HCT116 (cell line): ENCODE measurements around the gene RHOB. TPM values are rescaled to one million over a fixed set of nuclear protein-coding genes. Genes with fewer than 3 reads are reported as not detected.

Source experiments
- ATAC-seq: fragments of 200-7000 bp; cut with Tn5 transposase; 2 replicates; pipeline ENCODE4 v1.9.1; 2020; ENCODE audit warnings: mild to moderate bottlenecking, moderate library complexity
- BruUV-seq: library from RNA; stranded (reverse); fragments of 400-500 nt; replicated peaks from 2 replicates; lab custom pipeline; 2021; lab: Mats Ljungman, UMichigan
- CTCF ChIA-PET: fragments of 300-600 bp; sonication (Branson Sonifier 250); formaldehyde crosslinking; loops from one replicate; lab custom pipeline; 2021; ENCODE audit warnings: antibody characterized with exemption; lab: Charles Lee
- POLR2A ChIA-PET: fragments of 300-600, 350-600 bp; sonication (Branson Sonifier 250); formaldehyde crosslinking; loops from one replicate; lab custom pipeline; 2021; ENCODE audit warnings: antibody characterized with exemption; lab: Charles Lee
- RAD21 ChIA-PET, 2 experiments: fragments of 300-600 bp; sonication (Branson Sonifier 250); formaldehyde crosslinking; loops; one replicate each; lab custom pipeline; 2023; ENCODE audit warnings: low total read pairs in 2 of 2; ENCODE audit not compliant: uncharacterized antibody in 2 of 2, unreplicated experiment in 2 of 2, low non-redundant PET in 1 of 2; lab: Charles Lee
- DNase-seq: peaks from one replicate; pipeline ENCODE4 v3.0.0-alpha.2; 2010; ENCODE audit warnings: low read depth, low spot score
- H2AFZ ChIP-seq: fragments of 200-600 bp; shearing (Covaris generic), sonication (generic); 2 replicates; pipeline ENCODE4 v1.6.1; 2017; ENCODE audit warnings: low read depth, mixed run types, mixed read lengths, antibody characterized with exemption, low read length; ENCODE audit not compliant: poor library complexity, severe bottlenecking
- H3K27ac ChIP-seq: 2 replicates; pipeline ENCODE4 v1.5.1; 2012; ENCODE audit warnings: low read depth, low read length
- H3K27me3 ChIP-seq: fragments of 200-600 bp; sonication (generic); 2 replicates; pipeline ENCODE4 v1.6.1; 2016; ENCODE audit warnings: mixed run types, low read length, mixed read lengths; ENCODE audit not compliant: insufficient read depth
- H3K36me3 ChIP-seq, 2 experiments: fragments of 200-500 bp in 1 of 2; fragments of 200-600 bp in 1 of 2; sonication (Bioruptor generic) in 1 of 2; sonication (generic) in 1 of 2; 2 replicates each; pipeline versions ENCODE4 v1.5.1 to v1.6.1; 2014 to 2016; ENCODE audit warnings: low read length in 2 of 2, inconsistent platforms in 1 of 2, mixed read lengths in 1 of 2, mixed run types in 1 of 2; ENCODE audit not compliant: insufficient read depth in 2 of 2, control insufficient read depth in 1 of 2
- H3K4me1 ChIP-seq, 2 experiments: fragments of 200-600 bp in 1 of 2; sonication (generic) in 1 of 2; 2 replicates each; pipeline versions ENCODE4 v1.5.1 to v1.6.1; 2012 to 2017; ENCODE audit warnings: low read length in 2 of 2, inconsistent platforms in 1 of 2, mild to moderate bottlenecking in 1 of 2, mixed read lengths in 1 of 2, mixed run types in 1 of 2, moderate library complexity in 1 of 2; ENCODE audit not compliant: insufficient read depth in 2 of 2, control insufficient read depth in 1 of 2
- H3K4me2 ChIP-seq: fragments of 200-600 bp; sonication (generic); 2 replicates; pipeline ENCODE4 v1.6.1; 2017; ENCODE audit warnings: mixed run types, low read length, mixed read lengths
- H3K4me3 ChIP-seq, 2 experiments: fragments of 200-600 bp in 1 of 2; sonication (generic) in 1 of 2; replicated peaks in 1 of 2; 2 replicates each; pipeline ENCODE4 v1.5.1; 2011 to 2016; ENCODE audit warnings: low read length in 2 of 2, control low read depth in 1 of 2, low read depth in 1 of 2, mild to moderate bottlenecking in 1 of 2, mixed read lengths in 1 of 2, mixed run types in 1 of 2
- H3K79me2 ChIP-seq: fragments of 200-600 bp; sonication (generic); 2 replicates; pipeline ENCODE4 v1.6.1; 2017; ENCODE audit warnings: mild to moderate bottlenecking, mixed run types, low read length, moderate library complexity, mixed read lengths; ENCODE audit not compliant: insufficient read depth
- H3K9ac ChIP-seq: fragments of 200-600 bp; sonication (generic); 2 replicates; pipeline ENCODE4 v1.6.1; 2016; ENCODE audit warnings: low read length, mixed read lengths
- H3K9me2 ChIP-seq: fragments of 200-600 bp; sonication (generic), shearing (Covaris generic); 2 replicates; pipeline ENCODE4 v1.6.1; 2017; ENCODE audit warnings: mixed run types, mild to moderate bottlenecking, moderate library complexity; ENCODE audit not compliant: insufficient read depth
- H3K9me3 ChIP-seq, 2 experiments: fragments of 200-500 bp in 1 of 2; fragments of 200-600 bp in 1 of 2; sonication (Bioruptor generic) in 1 of 2; sonication (generic) in 1 of 2; 2 replicates each; pipeline ENCODE4 v1.6.1; 2014 to 2017; ENCODE audit warnings: low read length in 2 of 2, mixed read lengths in 2 of 2, inconsistent platforms in 1 of 2, low read depth in 1 of 2, mild to moderate bottlenecking in 1 of 2, mixed run types in 1 of 2, moderate library complexity in 1 of 2; ENCODE audit not compliant: control insufficient read depth in 1 of 2, insufficient read depth in 1 of 2
- H4K20me1 ChIP-seq: fragments of 200-600 bp; sonication (generic), shearing (Covaris generic); 2 replicates; pipeline ENCODE4 v1.6.1; 2017; ENCODE audit warnings: mixed run types, mild to moderate bottlenecking, moderate library complexity; ENCODE audit not compliant: insufficient read depth
- CBX3 ChIP-seq: IDR thresholded peaks from 2 replicates; pipeline ENCODE4 v1.6.1; 2012; ENCODE audit warnings: low read depth
- CEBPB ChIP-seq: IDR thresholded peaks from 2 replicates; pipeline ENCODE4 v1.6.1; 2012; ENCODE audit warnings: low read depth
- ELF1 ChIP-seq: IDR thresholded peaks from 2 replicates; pipeline ENCODE4 v1.6.1; 2012; ENCODE audit warnings: low read depth, borderline replicate concordance
- EZH2 ChIP-seq: fragments of 200-600 bp; sonication (generic); IDR thresholded peaks from 2 replicates; pipeline ENCODE4 v1.6.1; 2017; ENCODE audit warnings: antibody characterized with exemption, mixed run types
- EZH2phosphoT487 ChIP-seq: fragments of 200-600 bp; IDR thresholded peaks from 2 replicates; pipeline ENCODE4 v1.6.1; 2018; ENCODE audit warnings: antibody characterized with exemption, borderline replicate concordance
- FOSL1 ChIP-seq: IDR thresholded peaks from 2 replicates; pipeline ENCODE4 v1.6.1; 2012; ENCODE audit warnings: low read depth
- JUND ChIP-seq: IDR thresholded peaks from 2 replicates; pipeline ENCODE4 v1.6.1; 2012
- POLR2A ChIP-seq: IDR thresholded peaks from 2 replicates; pipeline ENCODE4 v1.7.0; 2011; ENCODE audit warnings: borderline replicate concordance; ENCODE audit not compliant: insufficient read depth, insufficient read length; ENCODE audit errors: extremely low read depth
- RAD21 ChIP-seq: IDR thresholded peaks from 2 replicates; pipeline ENCODE4 v1.6.1; 2012; ENCODE audit warnings: low read depth, mild to moderate bottlenecking
- SIN3A ChIP-seq: IDR thresholded peaks from 2 replicates; pipeline ENCODE4 v1.6.1; 2012; ENCODE audit warnings: low read depth
- ZFX ChIP-seq: fragments of 450-650 bp; IDR thresholded peaks from 2 replicates; pipeline ENCODE4 v1.6.1; 2017
- ZNF274 ChIP-seq: fragments of 200-500 bp; sonication (Bioruptor generic); IDR thresholded peaks from 2 replicates; pipeline ENCODE4 v1.6.1; 2014; ENCODE audit warnings: mild to moderate bottlenecking, low read depth, low read length, inconsistent platforms
- intact Hi-C: fragments of 100-400 bp; cut with micrococcal nuclease; formaldehyde crosslinking; loops from 2 replicates; pipeline ENCODE4 v1.10.0; 2022
- total RNA-seq: library from RNA; stranded (reverse); gene quantifications from one replicate; pipeline ENCODE4 v1.2.1, GENCODE V29; 2021; ENCODE audit not compliant: unreplicated experiment
- TF ChIP-seq, protein P1 (sequence below): IDR thresholded peaks from 2 replicates; pipeline ENCODE4 v1.6.1; 2012; ENCODE audit warnings: low read depth
- TF ChIP-seq, protein P2 (sequence below): IDR thresholded peaks from 2 replicates; pipeline ENCODE4 v1.6.1; 2012
- TF ChIP-seq, protein P3 (sequence below), 3 experiments: fragments of 200-600 bp in 1 of 3; sonication (generic) in 1 of 3; IDR thresholded peaks in 2 of 3; conservative IDR thresholded peaks in 1 of 3; 2 replicates each; pipeline ENCODE4 v1.5.1; 2012 to 2017; ENCODE audit warnings: low read depth in 2 of 3, low read length in 2 of 3, antibody characterized with exemption in 1 of 3, borderline replicate concordance in 1 of 3, control low read depth in 1 of 3, mild to moderate bottlenecking in 1 of 3, mixed read lengths in 1 of 3, mixed run types in 1 of 3, moderate library complexity in 1 of 3; ENCODE audit not compliant: insufficient read depth in 1 of 3

Gene RHOB
- total RNA-seq, 1 experiment from 2014 or later, result 72.9 TPM

DNA sequence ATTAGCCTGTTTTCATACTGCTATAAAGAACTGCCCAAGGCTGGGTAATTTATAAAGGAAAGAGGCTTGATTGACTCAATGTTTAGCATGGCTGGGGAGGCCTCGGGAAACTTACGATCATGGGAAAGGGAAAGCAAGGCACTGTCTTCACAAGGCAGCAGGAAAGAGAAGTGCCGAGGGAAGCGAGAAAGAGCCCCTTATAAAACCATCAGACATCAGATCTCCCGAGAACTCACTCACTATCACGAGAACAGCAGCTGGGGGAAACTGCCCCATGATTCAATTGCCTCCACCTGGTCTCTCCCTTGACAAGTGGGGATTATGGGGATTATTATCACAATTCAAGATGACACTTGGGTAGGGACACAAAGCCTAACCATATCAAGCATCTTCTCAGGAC is 23.3 kb downstream of the RHOB start:
- TF ChIP-seq POLR2A (no peak), ZFX (no peak), ELF1 (no peak), SIN3A (no peak), CBX3 (no peak), EZH2phosphoT487 (no peak), EZH2 (no peak), RAD21 (no peak), JUND (no peak), ZNF274 (no peak), CEBPB (no peak), FOSL1 (no peak)
- TF ChIP-seq, protein P1, sequence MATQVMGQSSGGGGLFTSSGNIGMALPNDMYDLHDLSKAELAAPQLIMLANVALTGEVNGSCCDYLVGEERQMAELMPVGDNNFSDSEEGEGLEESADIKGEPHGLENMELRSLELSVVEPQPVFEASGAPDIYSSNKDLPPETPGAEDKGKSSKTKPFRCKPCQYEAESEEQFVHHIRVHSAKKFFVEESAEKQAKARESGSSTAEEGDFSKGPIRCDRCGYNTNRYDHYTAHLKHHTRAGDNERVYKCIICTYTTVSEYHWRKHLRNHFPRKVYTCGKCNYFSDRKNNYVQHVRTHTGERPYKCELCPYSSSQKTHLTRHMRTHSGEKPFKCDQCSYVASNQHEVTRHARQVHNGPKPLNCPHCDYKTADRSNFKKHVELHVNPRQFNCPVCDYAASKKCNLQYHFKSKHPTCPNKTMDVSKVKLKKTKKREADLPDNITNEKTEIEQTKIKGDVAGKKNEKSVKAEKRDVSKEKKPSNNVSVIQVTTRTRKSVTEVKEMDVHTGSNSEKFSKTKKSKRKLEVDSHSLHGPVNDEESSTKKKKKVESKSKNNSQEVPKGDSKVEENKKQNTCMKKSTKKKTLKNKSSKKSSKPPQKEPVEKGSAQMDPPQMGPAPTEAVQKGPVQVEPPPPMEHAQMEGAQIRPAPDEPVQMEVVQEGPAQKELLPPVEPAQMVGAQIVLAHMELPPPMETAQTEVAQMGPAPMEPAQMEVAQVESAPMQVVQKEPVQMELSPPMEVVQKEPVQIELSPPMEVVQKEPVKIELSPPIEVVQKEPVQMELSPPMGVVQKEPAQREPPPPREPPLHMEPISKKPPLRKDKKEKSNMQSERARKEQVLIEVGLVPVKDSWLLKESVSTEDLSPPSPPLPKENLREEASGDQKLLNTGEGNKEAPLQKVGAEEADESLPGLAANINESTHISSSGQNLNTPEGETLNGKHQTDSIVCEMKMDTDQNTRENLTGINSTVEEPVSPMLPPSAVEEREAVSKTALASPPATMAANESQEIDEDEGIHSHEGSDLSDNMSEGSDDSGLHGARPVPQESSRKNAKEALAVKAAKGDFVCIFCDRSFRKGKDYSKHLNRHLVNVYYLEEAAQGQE, result no peak
- TF ChIP-seq, protein P2, sequence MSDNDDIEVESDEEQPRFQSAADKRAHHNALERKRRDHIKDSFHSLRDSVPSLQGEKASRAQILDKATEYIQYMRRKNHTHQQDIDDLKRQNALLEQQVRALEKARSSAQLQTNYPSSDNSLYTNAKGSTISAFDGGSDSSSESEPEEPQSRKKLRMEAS, result no peak
- TF ChIP-seq, protein P3, sequence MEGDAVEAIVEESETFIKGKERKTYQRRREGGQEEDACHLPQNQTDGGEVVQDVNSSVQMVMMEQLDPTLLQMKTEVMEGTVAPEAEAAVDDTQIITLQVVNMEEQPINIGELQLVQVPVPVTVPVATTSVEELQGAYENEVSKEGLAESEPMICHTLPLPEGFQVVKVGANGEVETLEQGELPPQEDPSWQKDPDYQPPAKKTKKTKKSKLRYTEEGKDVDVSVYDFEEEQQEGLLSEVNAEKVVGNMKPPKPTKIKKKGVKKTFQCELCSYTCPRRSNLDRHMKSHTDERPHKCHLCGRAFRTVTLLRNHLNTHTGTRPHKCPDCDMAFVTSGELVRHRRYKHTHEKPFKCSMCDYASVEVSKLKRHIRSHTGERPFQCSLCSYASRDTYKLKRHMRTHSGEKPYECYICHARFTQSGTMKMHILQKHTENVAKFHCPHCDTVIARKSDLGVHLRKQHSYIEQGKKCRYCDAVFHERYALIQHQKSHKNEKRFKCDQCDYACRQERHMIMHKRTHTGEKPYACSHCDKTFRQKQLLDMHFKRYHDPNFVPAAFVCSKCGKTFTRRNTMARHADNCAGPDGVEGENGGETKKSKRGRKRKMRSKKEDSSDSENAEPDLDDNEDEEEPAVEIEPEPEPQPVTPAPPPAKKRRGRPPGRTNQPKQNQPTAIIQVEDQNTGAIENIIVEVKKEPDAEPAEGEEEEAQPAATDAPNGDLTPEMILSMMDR (IDR thresholded peaks at IDR 0.05 in 2 of 3, conservative IDR thresholded peaks at IDR 0.05 in 1 of 3; ENCODE audit: borderline replicate concordance in 1 of 3, insufficient read depth in 1 of 3, low read depth in 2 of 3, low read length in 2 of 3), result no peak
- TF ChIP-seq, all 23 proteins: peak for 0
- Histone ChIP-seq H3K4me3 (no peak overlapping the region), H4K20me1 (no peaks in the 10 kb centered on the region), H3K9me2 (no peaks in the 10 kb centered on the region), H3K27ac (no peak overlapping the region), H3K27me3 (no peaks in the 10 kb centered on the region), H3K9ac (no peak overlapping the region), H3K4me2 (no peak overlapping the region), H3K79me2 (no peaks in the 10 kb centered on the region), H3K9me3 (no peaks in the 10 kb centered on the region), H2AFZ (no peak overlapping the region), H3K4me1 (peaks cover 6 to 15% of the 10 kb centered on the region in 2 experiments; a peak in 3 of 4 replicates), H3K36me3 (no peaks in the 10 kb centered on the region)
- DNase-seq (no peak), ATAC-seq (no peak)
- intact Hi-C loops, result no loop called here
- ChIA-PET CTCF (no interaction called here), POLR2A (no interaction called here), RAD21 (no interaction called here)
- BruUV-seq, result no TSS peak
